GM23338 (cell line): ENCODE measurements around the gene XPR1. TPM values are rescaled to one million over a fixed set of nuclear protein-coding genes. Genes with fewer than 3 reads are reported as not detected.

Source experiments
- ATAC-seq: fragments of 200-7000 bp; cut with Tn5 transposase; 3 replicates; pipeline ENCODE4 v1.9.1; 2020
- DNase-seq: peaks from one replicate; pipeline ENCODE4 v3.0.0-alpha.2; 2015; ENCODE audit warnings: low spot score
- H2AFZ ChIP-seq: fragments of 200-600 bp; sonication (generic); 2 replicates; pipeline ENCODE4 v1.8.0; 2016; ENCODE audit warnings: antibody characterized with exemption, mild to moderate bottlenecking, moderate library complexity
- H3F3A ChIP-seq: fragments of 200-600 bp; sonication (generic); replicated peaks from 2 replicates; pipeline ENCODE4 v1.8.0; 2017; ENCODE audit warnings: antibody characterized with exemption, mixed run types, low read depth
- H3K27ac ChIP-seq: fragments of 200-600 bp; sonication (generic); 2 replicates; pipeline ENCODE4 v1.6.1; 2016; ENCODE audit warnings: low read depth
- H3K27me3 ChIP-seq: fragments of 200-600 bp; sonication (generic); 2 replicates; pipeline ENCODE4 v1.8.0; 2016; ENCODE audit warnings: mild to moderate bottlenecking, mixed run types, moderate library complexity; ENCODE audit not compliant: insufficient read depth
- H3K36me3 ChIP-seq: fragments of 200-600 bp; sonication (generic); 2 replicates; pipeline ENCODE4 v1.8.0; 2016; ENCODE audit warnings: mild to moderate bottlenecking; ENCODE audit not compliant: insufficient read depth
- H3K4me1 ChIP-seq: fragments of 200-600 bp; sonication (generic); 2 replicates; pipeline ENCODE4 v1.8.0; 2016; ENCODE audit warnings: mild to moderate bottlenecking, moderate library complexity; ENCODE audit not compliant: insufficient read depth
- H3K4me2 ChIP-seq: fragments of 200-600 bp; sonication (generic); 2 replicates; pipeline ENCODE4 v1.7.1; 2017; ENCODE audit warnings: mixed run types
- H3K4me3 ChIP-seq: fragments of 200-600 bp; sonication (generic); 2 replicates; pipeline ENCODE4 v1.6.1; 2016; ENCODE audit warnings: mixed run types
- H3K79me2 ChIP-seq: fragments of 200-600 bp; sonication (generic); replicated peaks from 2 replicates; pipeline ENCODE4 v1.8.0; 2017; ENCODE audit warnings: mild to moderate bottlenecking; ENCODE audit not compliant: insufficient read depth
- H3K9me2 ChIP-seq: fragments of 200-600 bp; sonication (generic); 2 replicates; pipeline ENCODE4 v1.8.0; 2017; ENCODE audit not compliant: insufficient read depth
- H4K20me1 ChIP-seq: fragments of 200-600 bp; sonication (generic); replicated peaks from 2 replicates; pipeline ENCODE4 v1.8.0; 2017; ENCODE audit warnings: mild to moderate bottlenecking; ENCODE audit not compliant: insufficient read depth
- H3K27ac Mint-ChIP-seq: 2 replicates; pipeline ENCODE4 v1.8.0; 2020; ENCODE audit warnings: inconsistent platforms, mild to moderate bottlenecking, moderate library complexity, mixed read lengths
- H3K27me3 Mint-ChIP-seq: 3 replicates; pipeline ENCODE4 v1.8.0; 2022; ENCODE audit warnings: low read depth, mild to moderate bottlenecking, moderate library complexity, mixed read lengths, inconsistent platforms; ENCODE audit not compliant: insufficient read depth, poor library complexity
- H3K36me3 Mint-ChIP-seq: 3 replicates; pipeline ENCODE4 v1.8.0; 2021; ENCODE audit warnings: low read depth, mild to moderate bottlenecking, inconsistent platforms, moderate library complexity, mixed read lengths
- H3K4me1 Mint-ChIP-seq: 3 replicates; pipeline ENCODE4 v1.8.0; 2020; ENCODE audit warnings: mild to moderate bottlenecking, inconsistent platforms, mixed read lengths
- H3K4me3 Mint-ChIP-seq: 3 replicates; pipeline ENCODE4 v1.8.0; 2021; ENCODE audit warnings: moderate library complexity, mild to moderate bottlenecking, inconsistent platforms, mixed read lengths
- H3K9me3 Mint-ChIP-seq: 3 replicates; pipeline ENCODE4 v1.8.0; 2020; ENCODE audit warnings: moderate library complexity, mild to moderate bottlenecking, inconsistent platforms, mixed read lengths
- EZH2 ChIP-seq: fragments of 200-600 bp; sonication (generic); IDR thresholded peaks from one replicate; pipeline ENCODE4 v1.8.0; 2017; ENCODE audit warnings: antibody characterized with exemption, mild to moderate bottlenecking, low read depth; ENCODE audit not compliant: unreplicated experiment
- POLR2AphosphoS5 ChIP-seq: IDR thresholded peaks from 2 replicates; pipeline ENCODE4 v1.6.1; 2016; ENCODE audit warnings: antibody characterized with exemption, low read depth
- ZNF114 ChIP-seq: fragments of 250-450 bp; sonication (Bioruptor Pico); IDR thresholded peaks from 2 replicates; pipeline ENCODE4 v1.5.0; 2020; ENCODE audit warnings: mild to moderate bottlenecking, moderate library complexity
- ZNF462 ChIP-seq: fragments of 250-450 bp; sonication (Bioruptor Pico); IDR thresholded peaks from 2 replicates; pipeline ENCODE4 v1.5.0; 2020; ENCODE audit warnings: mild to moderate bottlenecking, moderate library complexity
- polyA plus RNA-seq: library from polyadenylated mRNA; unstranded; fragments of >200 nt; fragmentation: Nextera tagmentation; extraction: Ambion mirVana; gene quantifications from 2 replicates; pipeline ENCODE4 v1.2.1, GENCODE V29; 2016
- total RNA-seq: library from RNA; depleted of rRNA; stranded (reverse); fragments of >200 nt; shearing (Covaris generic); gene quantifications from 2 replicates; pipeline ENCODE4 v1.2.3, GENCODE V29; 2014

XPR1 gene
- total and polyA plus RNA-seq, 2 experiments from 2014 or later, result 9.3 to 38.1 TPM

- TF ChIP-seq ZNF462 (CRISPR knock-in tag) (no peak), EZH2 (no peak), ZNF114 (CRISPR knock-in tag) (no peak), POLR2AphosphoS5 (no peak)
These were observed 297.6 kb downstream of the XPR1 start (continued) for GRCh38 chr1:180929389-180929788.

DNA sequence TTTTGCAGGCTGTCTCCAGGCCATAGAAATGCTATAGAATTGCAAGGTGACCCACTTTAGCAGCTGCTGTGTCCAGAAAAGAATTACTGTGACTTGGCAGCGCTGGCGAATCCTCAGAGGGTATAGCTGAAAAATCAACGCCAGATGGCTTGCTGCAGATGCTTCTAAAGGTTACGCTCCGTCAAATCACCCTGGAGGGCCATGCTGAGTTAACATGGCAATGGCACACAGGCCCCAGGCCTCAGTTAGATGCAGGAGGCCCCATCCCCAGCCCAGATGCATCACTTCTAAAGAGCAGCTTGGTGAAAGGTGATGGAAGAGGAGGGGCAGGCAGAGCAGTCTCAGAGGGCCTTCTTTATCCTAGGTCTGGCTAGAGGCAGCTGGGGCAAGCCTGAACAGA is 298.9 kb downstream of the XPR1 start:
- DNase-seq (no peak), ATAC-seq (no peak)
- Histone ChIP-seq H3F3A (no peaks in the 10 kb centered on the region), H3K36me3 (no peaks in the 10 kb centered on the region), H3K4me1 (peaks cover 8% of the 10 kb centered on the region; the same call in 1 of the 2 replicates), H3K79me2 (no peaks in the 10 kb centered on the region), H3K4me3 (no peak overlapping the region), H2AFZ (no peak overlapping the region), H3K27me3 (no peaks in the 10 kb centered on the region), H4K20me1 (no peaks in the 10 kb centered on the region), H3K27ac (no peak overlapping the region), H3K4me2 (no peak overlapping the region), H3K9me2 (no peaks in the 10 kb centered on the region)
- TF ChIP-seq ZNF114 (CRISPR knock-in tag), result no peak
- H3K27ac Mint-ChIP-seq, result no peak overlapping the region
- peaks cover 36% of the 10 kb centered on the region for H3K4me1 Mint-ChIP-seq
- no peaks in the 10 kb centered on the region for H3K9me3 Mint-ChIP-seq
- no peak overlapping the region for H3K4me3 Mint-ChIP-seq
- peaks cover 11% of the 10 kb centered on the region for H3K27me3 Mint-ChIP-seq
- no peaks in the 10 kb centered on the region for H3K36me3 Mint-ChIP-seq

DNA sequence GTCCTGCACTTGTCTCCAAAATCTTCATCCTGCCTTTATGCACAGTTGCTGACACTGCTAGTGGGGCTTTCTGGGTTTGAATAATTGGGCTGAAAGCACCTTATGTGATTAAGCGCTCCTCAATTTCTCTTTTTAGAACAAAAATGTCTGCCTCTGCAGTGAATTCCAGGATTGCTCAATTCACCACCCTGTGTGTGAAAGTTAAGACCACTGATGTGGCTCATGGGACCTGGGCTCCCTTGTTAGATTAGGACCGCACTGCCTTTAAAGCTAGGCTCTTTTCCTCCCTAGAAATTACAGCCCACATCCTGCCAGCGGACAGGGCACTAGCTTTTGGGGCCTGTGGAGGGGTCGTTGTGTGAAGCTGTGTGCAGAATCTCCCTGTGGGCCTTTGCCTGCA is 299.7 kb downstream of the XPR1 start:
- no peak overlapping the region for H3K27ac Mint-ChIP-seq
- H3K9me3 Mint-ChIP-seq, result no peaks in the 10 kb centered on the region
- Histone ChIP-seq H3K27me3 (no peaks in the 10 kb centered on the region), H2AFZ (no peak overlapping the region), H3K4me2 (no peak overlapping the region), H3K4me3 (no peak overlapping the region), H3K79me2 (no peaks in the 10 kb centered on the region), H3K27ac (no peak overlapping the region), H3F3A (no peaks in the 10 kb centered on the region), H3K9me2 (no peaks in the 10 kb centered on the region), H3K4me1 (no peaks in the 10 kb centered on the region), H4K20me1 (no peaks in the 10 kb centered on the region), H3K36me3 (no peaks in the 10 kb centered on the region)
- H3K4me3 Mint-ChIP-seq, result no peak overlapping the region
- peaks cover 12% of the 10 kb centered on the region for H3K27me3 Mint-ChIP-seq
- H3K36me3 Mint-ChIP-seq, result no peaks in the 10 kb centered on the region
- peaks cover 33% of the 10 kb centered on the region for H3K4me1 Mint-ChIP-seq
- DNase-seq (no peak), ATAC-seq (no peak)
- TF ChIP-seq EZH2, result no peak
- no peak for TF ChIP-seq ZNF462 (CRISPR knock-in tag)
